Astrocyte (in vitro differentiated cells and primary cell): ENCODE data around the gene CACNA1C. TPM values are rescaled to one million over a fixed set of nuclear protein-coding genes. Genes with fewer than 3 reads are reported as not detected.

Experiments used
- DNase-seq: peaks from one replicate; pipeline ENCODE4 v3.0.0-alpha.2; 2010; ENCODE audit warnings: low read depth
- FAIRE-seq: peaks from 2 replicates; lab custom pipeline; 2011; peaks lifted over from hg19 to GRCh38; lab: Jason Lieb, UNC
- H2AFZ ChIP-seq: 2 replicates; pipeline ENCODE4 v1.6.0; 2012; ENCODE audit warnings: low read depth, low read length, inconsistent platforms
- H3K27ac ChIP-seq: 2 replicates; pipeline ENCODE4 v1.5.1; 2011; ENCODE audit warnings: low read depth, low read length, inconsistent platforms
- H3K27me3 ChIP-seq: 2 replicates; pipeline ENCODE4 v1.6.0; 2011; ENCODE audit warnings: low read length, inconsistent platforms; ENCODE audit not compliant: insufficient read depth
- H3K36me3 ChIP-seq: 2 replicates; pipeline ENCODE4 v1.5.1; 2011; ENCODE audit warnings: low read length, inconsistent platforms; ENCODE audit not compliant: insufficient read depth
- H3K4me1 ChIP-seq: 2 replicates; pipeline ENCODE4 v1.5.1; 2011; ENCODE audit warnings: low read length, inconsistent platforms; ENCODE audit not compliant: insufficient read depth
- H3K4me2 ChIP-seq: 2 replicates; pipeline ENCODE4 v1.6.0; 2012; ENCODE audit warnings: low read length, inconsistent platforms
- H3K4me3 ChIP-seq: 2 replicates; pipeline ENCODE4 v1.5.1; 2011; ENCODE audit warnings: low read depth, mild to moderate bottlenecking, low read length, inconsistent platforms; ENCODE audit not compliant: insufficient read depth
- H3K79me2 ChIP-seq: 2 replicates; pipeline ENCODE4 v1.6.0; 2012; ENCODE audit warnings: mild to moderate bottlenecking, low read length, inconsistent platforms; ENCODE audit not compliant: insufficient read depth
- H3K9ac ChIP-seq: 2 replicates; pipeline ENCODE4 v1.6.0; 2012; ENCODE audit warnings: mild to moderate bottlenecking, low read length, inconsistent platforms
- H3K9me3 ChIP-seq: 2 replicates; pipeline ENCODE4 v1.5.1; 2012; ENCODE audit warnings: low read depth, mild to moderate bottlenecking, low read length, inconsistent platforms; ENCODE audit not compliant: insufficient read depth
- H4K20me1 ChIP-seq: 2 replicates; pipeline ENCODE4 v1.6.0; 2012; ENCODE audit warnings: low read length, inconsistent platforms; ENCODE audit not compliant: insufficient read depth
- H3K27ac Mint-ChIP-seq: one replicate; pipeline ENCODE4 v1.8.0; 2021; ENCODE audit warnings: mild to moderate bottlenecking, mixed read lengths; ENCODE audit not compliant: unreplicated experiment
- H3K27me3 Mint-ChIP-seq: one replicate; pipeline ENCODE4 v1.8.0; 2021; ENCODE audit warnings: low read depth, mixed read lengths; ENCODE audit not compliant: unreplicated experiment
- H3K36me3 Mint-ChIP-seq: one replicate; pipeline ENCODE4 v1.8.0; 2021; ENCODE audit warnings: low read depth, mixed read lengths; ENCODE audit not compliant: unreplicated experiment
- H3K4me1 Mint-ChIP-seq: one replicate; pipeline ENCODE4 v1.8.0; 2021; ENCODE audit warnings: low read depth, mixed read lengths; ENCODE audit not compliant: unreplicated experiment
- H3K4me3 Mint-ChIP-seq: one replicate; pipeline ENCODE4 v1.8.0; 2021; ENCODE audit warnings: mild to moderate bottlenecking, moderate library complexity, mixed read lengths; ENCODE audit not compliant: unreplicated experiment
- H3K9me3 Mint-ChIP-seq: one replicate; pipeline ENCODE4 v1.8.0; 2021; ENCODE audit warnings: mild to moderate bottlenecking, mixed read lengths; ENCODE audit not compliant: unreplicated experiment
- EZH2 ChIP-seq: IDR thresholded peaks from 2 replicates; pipeline ENCODE4 v1.6.1; 2012; ENCODE audit warnings: mild to moderate bottlenecking, low read length, inconsistent platforms; ENCODE audit not compliant: insufficient read depth
- total RNA-seq: library from RNA; stranded (reverse); gene quantifications from 2 replicates; pipeline ENCODE4 v1.2.1, GENCODE V29; 2021
- TF ChIP-seq, protein P1 (sequence below): IDR thresholded peaks from 2 replicates; pipeline ENCODE4 v1.5.1; 2011; ENCODE audit warnings: low read depth, mild to moderate bottlenecking, inconsistent platforms, low read length, moderate library complexity; ENCODE audit not compliant: insufficient read depth

The CACNA1C gene
- total RNA-seq, 1 donor from 2014 or later: 2.1 TPM

DNA sequence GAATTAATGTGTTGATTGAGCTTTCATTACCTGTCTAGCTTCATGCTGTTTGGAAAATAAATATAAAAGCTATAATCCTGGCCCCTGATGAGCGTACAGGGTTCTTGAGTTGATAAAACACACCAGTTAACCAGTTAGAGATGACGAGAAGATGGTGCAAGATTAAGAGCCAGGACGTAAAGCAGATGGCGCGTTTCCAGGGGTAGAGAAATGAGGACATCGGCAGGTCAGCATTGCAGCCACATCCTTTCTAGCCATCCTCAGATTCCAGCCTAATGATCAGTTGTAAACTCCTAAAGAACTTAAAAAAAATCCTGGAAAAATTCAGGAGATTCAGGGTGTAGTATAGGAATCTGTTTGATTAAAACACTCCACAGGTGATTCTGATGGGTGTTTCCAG lies 203.7 kb downstream of the CACNA1C start:
- Mint-ChIP-seq H3K4me3 (no peak overlapping the region), H3K27me3 (peaks cover 16% of the 10 kb centered on the region), H3K36me3 (peaks cover 5% of the 10 kb centered on the region), H3K4me1 (peaks cover 5% of the 10 kb centered on the region), H3K9me3 (peaks cover 9% of the 10 kb centered on the region), H3K27ac (no peak overlapping the region)
- peaks cover 13% of the 10 kb centered on the region for H3K4me1 ChIP-seq
- peaks cover 3% of the 10 kb centered on the region for H3K9me3 ChIP-seq
- no peaks in the 10 kb centered on the region for H3K36me3 ChIP-seq
- peak; percentile 89 for DNase-seq
- no peaks in the 10 kb centered on the region for H4K20me1 ChIP-seq
- H3K9ac ChIP-seq: no peak overlapping the region
- H3K4me3 ChIP-seq: no peak overlapping the region
- H3K4me2 ChIP-seq: peak overlapping the region; percentile 63
- H2AFZ ChIP-seq: no peak overlapping the region
- H3K27ac ChIP-seq: peak overlapping the region; percentile 65
- TF ChIP-seq, protein P1, sequence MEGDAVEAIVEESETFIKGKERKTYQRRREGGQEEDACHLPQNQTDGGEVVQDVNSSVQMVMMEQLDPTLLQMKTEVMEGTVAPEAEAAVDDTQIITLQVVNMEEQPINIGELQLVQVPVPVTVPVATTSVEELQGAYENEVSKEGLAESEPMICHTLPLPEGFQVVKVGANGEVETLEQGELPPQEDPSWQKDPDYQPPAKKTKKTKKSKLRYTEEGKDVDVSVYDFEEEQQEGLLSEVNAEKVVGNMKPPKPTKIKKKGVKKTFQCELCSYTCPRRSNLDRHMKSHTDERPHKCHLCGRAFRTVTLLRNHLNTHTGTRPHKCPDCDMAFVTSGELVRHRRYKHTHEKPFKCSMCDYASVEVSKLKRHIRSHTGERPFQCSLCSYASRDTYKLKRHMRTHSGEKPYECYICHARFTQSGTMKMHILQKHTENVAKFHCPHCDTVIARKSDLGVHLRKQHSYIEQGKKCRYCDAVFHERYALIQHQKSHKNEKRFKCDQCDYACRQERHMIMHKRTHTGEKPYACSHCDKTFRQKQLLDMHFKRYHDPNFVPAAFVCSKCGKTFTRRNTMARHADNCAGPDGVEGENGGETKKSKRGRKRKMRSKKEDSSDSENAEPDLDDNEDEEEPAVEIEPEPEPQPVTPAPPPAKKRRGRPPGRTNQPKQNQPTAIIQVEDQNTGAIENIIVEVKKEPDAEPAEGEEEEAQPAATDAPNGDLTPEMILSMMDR: no peak
- no peak for TF ChIP-seq EZH2
- no peaks in the 10 kb centered on the region for H3K27me3 ChIP-seq
- FAIRE-seq: no peak
- no peaks in the 10 kb centered on the region for H3K79me2 ChIP-seq

DNA sequence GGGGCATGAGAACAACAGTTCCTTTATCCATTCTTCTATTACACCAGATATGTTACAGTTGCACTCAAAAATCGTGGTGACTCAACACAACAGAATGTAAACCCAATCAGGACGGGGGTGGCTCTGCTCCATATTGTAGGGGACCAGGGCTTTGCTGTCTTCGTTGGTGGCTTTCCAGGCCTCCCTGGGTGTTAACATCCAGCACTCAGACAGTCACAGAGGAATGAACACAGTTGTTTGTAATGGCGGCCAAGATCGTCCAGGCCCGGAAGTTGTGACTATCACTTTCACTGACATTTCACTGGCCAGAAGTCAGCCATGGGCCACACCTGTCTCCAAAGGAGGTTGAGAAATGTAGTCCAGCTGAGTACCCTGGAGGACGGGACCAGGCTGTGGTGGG lies 204.1 kb downstream of the CACNA1C start:
- no peaks in the 10 kb centered on the region for H3K79me2 ChIP-seq
- no peaks in the 10 kb centered on the region for H4K20me1 ChIP-seq
- no peaks in the 10 kb centered on the region for H3K27me3 ChIP-seq
- H3K4me3 Mint-ChIP-seq: no peak overlapping the region
- TF ChIP-seq, protein P1: no peak
- no peak for TF ChIP-seq EZH2
- H3K36me3 ChIP-seq: no peaks in the 10 kb centered on the region
- no peak overlapping the region for H3K9ac ChIP-seq
- peak; percentile 80 for DNase-seq
- peaks cover 9% of the 10 kb centered on the region for H3K9me3 Mint-ChIP-seq
- no peak overlapping the region for H3K4me3 ChIP-seq
- H3K9me3 ChIP-seq: peaks cover 3% of the 10 kb centered on the region
- peaks cover 13% of the 10 kb centered on the region for H3K4me1 ChIP-seq
- no peak for FAIRE-seq
- H2AFZ ChIP-seq: peak overlapping the region; percentile 35
- H3K27ac Mint-ChIP-seq: no peak overlapping the region
- H3K36me3 Mint-ChIP-seq: peaks cover 5% of the 10 kb centered on the region
- peak overlapping the region; percentile 63 for H3K4me2 ChIP-seq
- peak overlapping the region; percentile 65 for H3K27ac ChIP-seq
- peaks cover 13% of the 10 kb centered on the region for H3K27me3 Mint-ChIP-seq
- H3K4me1 Mint-ChIP-seq: peaks cover 5% of the 10 kb centered on the region

DNA sequence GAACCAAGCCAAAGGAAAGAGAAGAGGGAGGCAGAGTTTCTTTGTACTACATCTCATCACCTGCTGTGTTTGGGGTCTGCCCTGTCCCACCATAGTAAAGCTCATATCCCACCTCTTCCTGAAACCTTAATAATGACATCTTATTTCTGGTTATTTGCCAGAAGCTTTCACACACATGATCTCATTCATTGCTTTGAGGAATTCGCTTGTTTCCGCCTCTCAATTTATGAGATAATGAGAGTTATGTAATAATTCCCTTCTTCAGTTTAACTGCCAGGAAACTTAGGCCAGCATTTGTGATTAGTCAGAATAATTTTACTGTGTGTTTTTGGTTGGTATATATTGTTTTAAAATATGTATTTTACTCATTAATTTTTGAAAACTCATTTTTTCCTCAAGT lies 205.2 kb downstream of the CACNA1C start:
- no peak overlapping the region for H2AFZ ChIP-seq
- no peak overlapping the region for H3K27ac Mint-ChIP-seq
- DNase-seq (peak; percentile 41), FAIRE-seq (no peak)
- peaks cover 3% of the 10 kb centered on the region for H3K9me3 ChIP-seq
- no peak overlapping the region for H3K4me2 ChIP-seq
- no peaks in the 10 kb centered on the region for H3K79me2 ChIP-seq
- H3K9me3 Mint-ChIP-seq: peaks cover 9% of the 10 kb centered on the region
- no peak overlapping the region for H3K9ac ChIP-seq
- H3K4me3 ChIP-seq: no peak overlapping the region
- peaks cover 8% of the 10 kb centered on the region for H3K27me3 Mint-ChIP-seq
- H3K27ac ChIP-seq: no peak overlapping the region
- H3K4me1 ChIP-seq: peaks cover 13% of the 10 kb centered on the region
- H3K4me1 Mint-ChIP-seq: peaks cover 5% of the 10 kb centered on the region
- TF ChIP-seq EZH2: no peak
- TF ChIP-seq, protein P1: no peak
- no peak overlapping the region for H3K4me3 Mint-ChIP-seq
- H3K36me3 ChIP-seq: no peaks in the 10 kb centered on the region
- H3K27me3 ChIP-seq: no peaks in the 10 kb centered on the region
- H4K20me1 ChIP-seq: no peaks in the 10 kb centered on the region
- H3K36me3 Mint-ChIP-seq: peaks cover 5% of the 10 kb centered on the region
